ENCODE measurements around the gene FIGN.

The FIGN gene

GRCh38 chr2:163734401-163734800 lies 1.4 kb downstream of the FIGN start:
- H3K9ac ChIP-seq (ENCODE audit: low read length), result no peak overlapping the region
- no peak overlapping the region for H4K12ac ChIP-seq (ENCODE audit: low read depth, low read length)
- H2BK5ac ChIP-seq (ENCODE audit: low read depth, low read length, poor library complexity), result no peak overlapping the region
- H2AFZ ChIP-seq (ENCODE audit: insufficient read depth, low read length, poor library complexity), result no peak overlapping the region
- peaks cover 0 to 4% of the 10 kb centered on the region in 2 experiments for H3K4me1 ChIP-seq (ENCODE audit: control insufficient read depth in 1 of 2, insufficient read depth in 2 of 2, low read length in 2 of 2)
- no peaks in the 10 kb centered on the region for H3K27me3 ChIP-seq (ENCODE audit: insufficient read depth, low read length)
- H4K91ac ChIP-seq (ENCODE audit: low read depth, low read length), result no peak overlapping the region
- no peak overlapping the region for H3K14ac ChIP-seq (ENCODE audit: low read length)
- H2BK12ac ChIP-seq (ENCODE audit: low read length), result no peak overlapping the region
- no peak overlapping the region for H2AK5ac ChIP-seq (ENCODE audit: low read length)
- DNase-seq, result no peak
- no peak overlapping the region for H3K18ac ChIP-seq (ENCODE audit: low read length)
- H3K79me2 ChIP-seq (ENCODE audit: control insufficient read depth, insufficient read depth, low read length, poor library complexity), result peaks cover 7% of the 10 kb centered on the region
- H4K8ac ChIP-seq (ENCODE audit: low read depth, low read length), result no peak overlapping the region
- H3K36me3 ChIP-seq (ENCODE audit: control insufficient read depth in 1 of 2, insufficient read depth in 2 of 2, low read length in 2 of 2), result no peaks in the 10 kb centered on the region
- no peak overlapping the region for H3K4ac ChIP-seq (ENCODE audit: low read depth, low read length)
- H3K23ac ChIP-seq (ENCODE audit: low read length), result no peak overlapping the region
- H3K4me2 ChIP-seq (ENCODE audit: low read length), result peak overlapping the region; percentile 96
- H3K9me3 ChIP-seq (ENCODE audit: insufficient read depth, low read depth, low read length), result no peaks in the 10 kb centered on the region
- WGBS (ENCODE audit: extremely low coverage, insufficient coverage, insufficient read length), result no CpG with 5 or more reads among the region's 2 CpGs
- H3K79me1 ChIP-seq (ENCODE audit: low read length), result peaks cover 13% of the 10 kb centered on the region
- H2BK120ac ChIP-seq (ENCODE audit: insufficient read depth, low read length, poor library complexity), result no peak overlapping the region
- H3K27ac ChIP-seq (ENCODE audit: low read depth, low read length), result no peak overlapping the region
- H3K4me3 ChIP-seq (ENCODE audit: low read depth, low read length), result no peak overlapping the region

- Histone ChIP-seq H3K9ac (ENCODE audit: low read length) (no peak overlapping the region), H3K79me2 (ENCODE audit: control insufficient read depth, insufficient read depth, low read length, poor library complexity) (peaks cover 7% of the 10 kb centered on the region), H2BK12ac (ENCODE audit: low read length) (no peak overlapping the region), H3K27me3 (ENCODE audit: insufficient read depth, low read length) (no peaks in the 10 kb centered on the region), H2AK5ac (ENCODE audit: low read length) (no peak overlapping the region), H4K12ac (ENCODE audit: low read depth, low read length) (no peak overlapping the region), H3K4me2 (ENCODE audit: low read length) (peak overlapping the region; percentile 62), H3K79me1 (ENCODE audit: low read length) (peaks cover 13% of the 10 kb centered on the region), H3K23ac (ENCODE audit: low read length) (no peak overlapping the region), H4K91ac (ENCODE audit: low read depth, low read length) (no peak overlapping the region), H3K36me3 (ENCODE audit: control insufficient read depth in 1 of 2, insufficient read depth in 2 of 2, low read length in 2 of 2) (no peaks in the 10 kb centered on the region), H4K8ac (ENCODE audit: low read depth, low read length) (no peak overlapping the region), H2BK120ac (ENCODE audit: insufficient read depth, low read length, poor library complexity) (no peak overlapping the region), H3K27ac (ENCODE audit: low read depth, low read length) (no peak overlapping the region), H3K4ac (ENCODE audit: low read depth, low read length) (no peak overlapping the region), H3K9me3 (ENCODE audit: insufficient read depth, low read depth, low read length) (no peaks in the 10 kb centered on the region), H2BK5ac (ENCODE audit: low read depth, low read length, poor library complexity) (no peak overlapping the region), H2AFZ (ENCODE audit: insufficient read depth, low read length, poor library complexity) (no peak overlapping the region), H3K18ac (ENCODE audit: low read length) (no peak overlapping the region), H3K4me1 (ENCODE audit: control insufficient read depth in 1 of 2, insufficient read depth in 2 of 2, low read length in 2 of 2) (peaks cover 0 to 4% of the 10 kb centered on the region in 2 experiments), H3K4me3 (ENCODE audit: low read depth, low read length) (no peak overlapping the region), H3K14ac (ENCODE audit: low read length) (no peak overlapping the region)
- DNase-seq, result no peak
- WGBS (ENCODE audit: extremely low coverage, insufficient coverage, insufficient read length), result no CpG with 5 or more reads among the region's 5 CpGs
Observed at GRCh38 chr2:163733956-163734355, 1.9 kb downstream of the FIGN start.

GRCh38 chr2:163733301-163733938 lies 2.4 kb downstream of the FIGN start:
- Histone ChIP-seq H4K8ac (ENCODE audit: low read depth, low read length) (no peak overlapping the region), H3K27me3 (ENCODE audit: insufficient read depth, low read length) (no peaks in the 10 kb centered on the region), H2BK5ac (ENCODE audit: low read depth, low read length, poor library complexity) (peak overlapping the region; percentile 63), H2BK12ac (ENCODE audit: low read length) (no peak overlapping the region), H3K9me3 (ENCODE audit: insufficient read depth, low read depth, low read length) (no peaks in the 10 kb centered on the region), H3K79me1 (ENCODE audit: low read length) (peaks cover 13% of the 10 kb centered on the region), H3K27ac (ENCODE audit: low read depth, low read length) (no peak overlapping the region), H3K4me1 (ENCODE audit: control insufficient read depth in 1 of 2, insufficient read depth in 2 of 2, low read length in 2 of 2) (peaks cover 0 to 4% of the 10 kb centered on the region in 2 experiments), H3K9ac (ENCODE audit: low read length) (no peak overlapping the region), H3K79me2 (ENCODE audit: control insufficient read depth, insufficient read depth, low read length, poor library complexity) (peaks cover 9% of the 10 kb centered on the region), H3K18ac (ENCODE audit: low read length) (no peak overlapping the region), H2AK5ac (ENCODE audit: low read length) (no peak overlapping the region), H3K4me2 (ENCODE audit: low read length) (peak overlapping the region; percentile 62), H2BK120ac (ENCODE audit: insufficient read depth, low read length, poor library complexity) (no peak overlapping the region), H3K4ac (ENCODE audit: low read depth, low read length) (peak overlapping the region; percentile 22), H4K12ac (ENCODE audit: low read depth, low read length) (no peak overlapping the region), H2AFZ (ENCODE audit: insufficient read depth, low read length, poor library complexity) (no peak overlapping the region), H3K23ac (ENCODE audit: low read length) (no peak overlapping the region), H3K4me3 (ENCODE audit: low read depth, low read length) (no peak overlapping the region), H4K91ac (ENCODE audit: low read depth, low read length) (no peak overlapping the region), H3K14ac (ENCODE audit: low read length) (no peak overlapping the region), H3K36me3 (ENCODE audit: control insufficient read depth in 1 of 2, insufficient read depth in 2 of 2, low read length in 2 of 2) (no peaks in the 10 kb centered on the region)
- no peak for DNase-seq
- no CpG with 5 or more reads among the region's 15 CpGs for WGBS (ENCODE audit: extremely low coverage, insufficient coverage, insufficient read length)

GRCh38 chr2:163732727-163733126 lies 3.1 kb downstream of the FIGN start:
- no peak for DNase-seq
- H3K23ac ChIP-seq (ENCODE audit: low read length), result no peak overlapping the region
- peaks cover 0 to 4% of the 10 kb centered on the region in 2 experiments for H3K4me1 ChIP-seq (ENCODE audit: control insufficient read depth in 1 of 2, insufficient read depth in 2 of 2, low read length in 2 of 2)
- no peaks in the 10 kb centered on the region for H3K9me3 ChIP-seq (ENCODE audit: insufficient read depth, low read depth, low read length)
- H4K8ac ChIP-seq (ENCODE audit: low read depth, low read length), result no peak overlapping the region
- H3K4me3 ChIP-seq (ENCODE audit: low read depth, low read length), result no peak overlapping the region
- no peaks in the 10 kb centered on the region for H3K27me3 ChIP-seq (ENCODE audit: insufficient read depth, low read length)
- H3K79me1 ChIP-seq (ENCODE audit: low read length), result peaks cover 13% of the 10 kb centered on the region
- no peak overlapping the region for H4K12ac ChIP-seq (ENCODE audit: low read depth, low read length)
- H2AFZ ChIP-seq (ENCODE audit: insufficient read depth, low read length, poor library complexity), result no peak overlapping the region
- H2BK120ac ChIP-seq (ENCODE audit: insufficient read depth, low read length, poor library complexity), result no peak overlapping the region
- H3K18ac ChIP-seq (ENCODE audit: low read length), result no peak overlapping the region
- no peak overlapping the region for H3K14ac ChIP-seq (ENCODE audit: low read length)
- no peak overlapping the region for H3K4me2 ChIP-seq (ENCODE audit: low read length)
- H2BK5ac ChIP-seq (ENCODE audit: low read depth, low read length, poor library complexity), result no peak overlapping the region
- no peak overlapping the region for H3K27ac ChIP-seq (ENCODE audit: low read depth, low read length)
- peaks cover 9% of the 10 kb centered on the region for H3K79me2 ChIP-seq (ENCODE audit: control insufficient read depth, insufficient read depth, low read length, poor library complexity)
- H3K4ac ChIP-seq (ENCODE audit: low read depth, low read length), result no peak overlapping the region
- no peaks in the 10 kb centered on the region for H3K36me3 ChIP-seq (ENCODE audit: control insufficient read depth in 1 of 2, insufficient read depth in 2 of 2, low read length in 2 of 2)
- no peak overlapping the region for H4K91ac ChIP-seq (ENCODE audit: low read depth, low read length)
- H2AK5ac ChIP-seq (ENCODE audit: low read length), result no peak overlapping the region
- H3K9ac ChIP-seq (ENCODE audit: low read length), result no peak overlapping the region
- WGBS (ENCODE audit: extremely low coverage, insufficient coverage, insufficient read length), result no CpG with 5 or more reads among the region's 4 CpGs
- no peak overlapping the region for H2BK12ac ChIP-seq (ENCODE audit: low read length)
